SU-DHL-6 (cell line): ENCODE results near the gene C7orf33.
"Not testable (repeated sequence)": the region's sequence is repeated elsewhere in the genome, so short reads cannot be mapped to it uniquely, and the experiment has no call there.

ENCODE experiments used
- H2AFZ ChIP-seq: fragments of 200-600 bp; sonication (generic); 2 replicates; pipeline ENCODE4 v1.6.1; 2014; ENCODE audit warnings: low read depth, mild to moderate bottlenecking, moderate library complexity, mixed read lengths, antibody characterized with exemption, low read length; ENCODE audit not compliant: severe bottlenecking
- H3F3A ChIP-seq: fragments of 200-600 bp; shearing (Covaris generic); 2 replicates; pipeline ENCODE4 v1.6.0; 2016; ENCODE audit warnings: antibody characterized with exemption, mild to moderate bottlenecking; ENCODE audit not compliant: insufficient read depth
- H3K27ac ChIP-seq: fragments of 200-600 bp; sonication (generic); 2 replicates; pipeline ENCODE4 v1.5.1; 2016; ENCODE audit warnings: low read depth, mild to moderate bottlenecking, low read length, moderate library complexity, mixed read lengths
- H3K27me3 ChIP-seq: fragments of 200-600 bp; sonication (generic), shearing (Covaris generic); 2 replicates; pipeline ENCODE4 v1.6.0; 2014; ENCODE audit warnings: mild to moderate bottlenecking, low read length
- H3K36me3 ChIP-seq: fragments of 200-600 bp; sonication (generic); 2 replicates; pipeline ENCODE4 v1.6.1; 2014; ENCODE audit warnings: mild to moderate bottlenecking, low read length, mixed read lengths
- H3K4me2 ChIP-seq: fragments of 300-600, 200-600 bp; shearing (Covaris generic), sonication (generic); 2 replicates; pipeline ENCODE4 v1.6.0; 2014; ENCODE audit warnings: low read length, low read depth, mild to moderate bottlenecking; ENCODE audit not compliant: poor library complexity, severe bottlenecking
- H3K4me3 ChIP-seq: fragments of 200-600 bp; sonication (generic); 2 replicates; pipeline ENCODE4 v1.5.1; 2014; ENCODE audit warnings: antibody characterized with exemption, low read length, mild to moderate bottlenecking, mixed read lengths; ENCODE audit not compliant: insufficient read depth, poor library complexity, severe bottlenecking
- H3K79me2 ChIP-seq: fragments of 200-600 bp; sonication (generic); 2 replicates; pipeline ENCODE4 v1.6.1; 2014; ENCODE audit warnings: mild to moderate bottlenecking, low read length, moderate library complexity; ENCODE audit not compliant: insufficient read depth
- H3K9ac ChIP-seq: fragments of 200-600 bp; sonication (generic); 2 replicates; pipeline ENCODE4 v1.7.0; 2014; ENCODE audit warnings: mild to moderate bottlenecking, low read length
- H3K9me2 ChIP-seq: fragments of 200-600 bp; sonication (generic); replicated peaks from 2 replicates; pipeline ENCODE4 v1.6.1; 2014; ENCODE audit warnings: low read length; ENCODE audit not compliant: insufficient read depth
- H3K9me3 ChIP-seq: fragments of 200-600 bp; sonication (generic); 2 replicates; pipeline ENCODE4 v1.6.1; 2014; ENCODE audit warnings: low read length, mixed read lengths; ENCODE audit not compliant: insufficient read depth
- H4K20me1 ChIP-seq: fragments of 200-600 bp; sonication (generic); 2 replicates; pipeline ENCODE4 v1.6.1; 2014; ENCODE audit warnings: low read depth, mild to moderate bottlenecking, antibody characterized with exemption, low read length, moderate library complexity, mixed read lengths
- EZH2phosphoT487 ChIP-seq: fragments of 200-600 bp; sonication (generic), shearing (Covaris generic); conservative IDR thresholded peaks from 2 replicates; pipeline ENCODE4 v1.6.1; 2018; ENCODE audit warnings: mild to moderate bottlenecking, antibody characterized with exemption, low read length, moderate library complexity, mixed read lengths
- TF ChIP-seq, protein P1 (sequence below): fragments of 200-600 bp; sonication (generic); IDR thresholded peaks from one replicate; pipeline ENCODE4 v1.5.1; 2017; ENCODE audit warnings: antibody characterized with exemption, mild to moderate bottlenecking, low read length, moderate library complexity; ENCODE audit not compliant: insufficient read depth, poor library complexity, severe bottlenecking

C7orf33 gene

DNA sequence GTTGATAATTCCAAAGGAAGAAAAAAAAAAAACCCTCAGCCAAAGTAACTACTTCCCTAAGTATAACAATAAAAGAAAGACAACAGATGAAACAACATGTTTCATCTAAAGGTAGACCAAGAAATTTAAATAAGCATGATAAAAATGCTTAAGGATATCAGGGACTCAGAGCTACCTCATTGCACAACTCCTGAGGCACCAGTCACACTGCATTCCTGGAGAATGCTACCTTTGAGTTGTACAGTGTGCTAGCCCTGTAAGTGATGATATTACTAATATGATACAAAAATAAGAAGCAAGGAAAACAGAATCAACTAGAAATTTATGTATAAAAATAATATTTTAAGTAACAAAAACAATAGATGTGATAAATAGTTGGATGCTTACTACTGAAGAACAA is 29.5 kb upstream of the C7orf33 start:
- H3K79me2 ChIP-seq, result no peaks in the 10 kb centered on the region
- H3K9me2 ChIP-seq, result no peaks in the 10 kb centered on the region
- no peak overlapping the region for H3K27ac ChIP-seq
- H3K36me3 ChIP-seq, result no peaks in the 10 kb centered on the region
- H3K9ac ChIP-seq, result no peak overlapping the region
- no peaks in the 10 kb centered on the region for H4K20me1 ChIP-seq
- H3F3A ChIP-seq, result no peaks in the 10 kb centered on the region
- TF ChIP-seq, protein P1, sequence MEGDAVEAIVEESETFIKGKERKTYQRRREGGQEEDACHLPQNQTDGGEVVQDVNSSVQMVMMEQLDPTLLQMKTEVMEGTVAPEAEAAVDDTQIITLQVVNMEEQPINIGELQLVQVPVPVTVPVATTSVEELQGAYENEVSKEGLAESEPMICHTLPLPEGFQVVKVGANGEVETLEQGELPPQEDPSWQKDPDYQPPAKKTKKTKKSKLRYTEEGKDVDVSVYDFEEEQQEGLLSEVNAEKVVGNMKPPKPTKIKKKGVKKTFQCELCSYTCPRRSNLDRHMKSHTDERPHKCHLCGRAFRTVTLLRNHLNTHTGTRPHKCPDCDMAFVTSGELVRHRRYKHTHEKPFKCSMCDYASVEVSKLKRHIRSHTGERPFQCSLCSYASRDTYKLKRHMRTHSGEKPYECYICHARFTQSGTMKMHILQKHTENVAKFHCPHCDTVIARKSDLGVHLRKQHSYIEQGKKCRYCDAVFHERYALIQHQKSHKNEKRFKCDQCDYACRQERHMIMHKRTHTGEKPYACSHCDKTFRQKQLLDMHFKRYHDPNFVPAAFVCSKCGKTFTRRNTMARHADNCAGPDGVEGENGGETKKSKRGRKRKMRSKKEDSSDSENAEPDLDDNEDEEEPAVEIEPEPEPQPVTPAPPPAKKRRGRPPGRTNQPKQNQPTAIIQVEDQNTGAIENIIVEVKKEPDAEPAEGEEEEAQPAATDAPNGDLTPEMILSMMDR, result no peak
- TF ChIP-seq EZH2phosphoT487, result no peak
- no peaks in the 10 kb centered on the region for H3K27me3 ChIP-seq
- no peaks in the 10 kb centered on the region for H3K9me3 ChIP-seq
- no peak overlapping the region for H2AFZ ChIP-seq
- no peak overlapping the region for H3K4me2 ChIP-seq
- no peak overlapping the region for H3K4me3 ChIP-seq

DNA sequence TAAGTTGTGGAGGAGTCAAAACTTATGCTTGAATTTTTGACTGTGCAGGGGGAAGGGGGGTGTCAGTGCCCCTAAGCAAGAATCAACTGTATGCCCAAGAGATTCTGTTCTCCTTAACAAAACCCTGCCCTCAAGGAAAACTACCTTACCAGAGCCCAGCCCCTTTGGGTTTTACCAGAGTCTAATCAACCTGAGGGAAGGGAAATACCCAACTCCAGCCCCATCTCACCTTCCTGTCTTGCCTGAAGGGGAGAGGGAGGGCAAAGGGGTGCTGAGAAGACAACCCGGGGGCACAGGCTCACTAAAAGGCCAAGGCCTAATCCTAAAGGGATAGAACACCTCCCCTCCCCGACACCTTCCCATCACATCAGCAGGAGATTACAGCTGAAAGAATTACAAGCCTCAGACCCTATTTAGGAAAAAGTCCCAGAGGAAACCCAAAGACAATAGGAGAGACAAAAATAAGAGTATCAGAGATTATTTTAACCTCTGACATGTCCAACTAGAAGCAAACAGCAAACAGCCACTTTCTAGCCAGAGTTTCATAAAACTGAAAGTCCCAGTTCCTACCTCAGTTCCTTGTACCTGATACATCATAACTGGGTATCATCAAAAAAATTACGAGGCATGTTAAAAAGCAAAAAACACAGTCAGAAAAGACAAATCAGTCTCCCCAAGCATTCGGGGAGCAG is 26.8 kb upstream of the C7orf33 start:
- TF ChIP-seq, protein P1, result no peak
- TF ChIP-seq EZH2phosphoT487, result no peak
- Histone ChIP-seq H3K27ac (no peak overlapping the region), H3K9me2 (no peaks in the 10 kb centered on the region), H3F3A (no peaks in the 10 kb centered on the region), H3K9ac (no peak overlapping the region), H3K9me3 (no peaks in the 10 kb centered on the region), H4K20me1 (no peaks in the 10 kb centered on the region), H3K4me3 (no peak overlapping the region), H3K4me2 (no peak overlapping the region), H3K36me3 (no peaks in the 10 kb centered on the region), H2AFZ (no peak overlapping the region), H3K79me2 (no peaks in the 10 kb centered on the region), H3K27me3 (no peaks in the 10 kb centered on the region)

DNA sequence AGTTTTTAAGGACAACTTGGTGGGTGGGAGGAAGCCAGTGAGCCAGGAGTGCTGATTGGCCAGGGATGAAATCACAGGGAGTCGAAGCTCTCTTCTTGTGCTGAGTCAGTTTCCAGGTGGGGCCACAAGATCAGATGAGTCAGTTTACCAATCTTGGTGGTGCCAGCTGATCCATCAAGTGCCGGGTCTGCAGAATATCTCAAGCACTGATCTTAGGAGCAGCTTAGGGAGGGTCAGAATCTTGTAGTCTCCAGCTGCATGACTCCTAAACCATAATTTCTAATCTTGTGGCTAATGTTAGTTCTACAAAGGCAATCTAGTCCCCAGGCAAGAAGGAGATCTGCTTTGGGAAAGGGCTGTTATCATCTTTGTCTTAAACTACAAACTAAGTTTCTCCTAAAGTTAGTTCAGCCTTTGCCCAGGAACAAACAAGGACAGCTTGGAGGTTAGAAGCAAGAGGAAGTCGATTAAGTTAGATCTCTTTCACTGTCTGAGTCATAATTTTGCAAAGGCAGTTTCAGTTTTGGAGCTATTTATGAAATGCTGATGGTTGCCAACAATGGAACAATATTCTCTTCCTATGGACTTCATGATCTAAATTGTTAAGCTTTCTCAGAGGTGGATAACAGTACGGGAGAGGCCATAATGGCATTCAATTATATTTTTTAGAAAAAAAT is 26.2 kb upstream of the C7orf33 start:
- not testable (repeated sequence) for H2AFZ ChIP-seq, H3K4me2 ChIP-seq, H3K79me2 ChIP-seq, H3K9ac ChIP-seq, H3K9me2 ChIP-seq, H3K27ac ChIP-seq, H3K4me3 ChIP-seq, H4K20me1 ChIP-seq, H3K9me3 ChIP-seq, H3K27me3 ChIP-seq, H3K36me3 ChIP-seq, H3F3A ChIP-seq

DNA sequence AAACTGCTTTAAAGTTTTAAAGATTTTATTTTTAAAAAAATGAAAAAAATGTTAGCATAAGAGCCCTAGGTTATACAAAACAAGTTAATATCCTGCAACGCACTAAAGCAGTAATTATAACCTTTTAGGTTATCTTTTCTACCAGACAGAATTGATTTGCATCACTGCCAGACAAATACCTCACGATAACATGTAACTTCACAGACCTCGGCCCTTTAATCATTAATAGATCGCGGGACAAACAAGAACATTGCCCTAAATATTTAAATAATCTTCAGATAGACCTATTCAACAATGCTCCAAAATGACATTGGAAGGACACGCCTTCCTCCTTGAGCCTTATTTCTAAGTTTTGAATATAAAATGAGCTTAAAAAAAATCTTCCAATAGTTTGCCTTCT is 23.8 kb upstream of the C7orf33 start:
- no peaks in the 10 kb centered on the region for H3K27me3 ChIP-seq
- no peaks in the 10 kb centered on the region for H3K36me3 ChIP-seq
- H3K4me2 ChIP-seq, result no peak overlapping the region

More for the DNA sequence above, 23.8 kb upstream of the C7orf33 start:
- no peak overlapping the region for H3K9ac ChIP-seq
- TF ChIP-seq EZH2phosphoT487, result no peak
- TF ChIP-seq, protein P1, result no peak
- no peaks in the 10 kb centered on the region for H3K79me2 ChIP-seq
- H3K9me3 ChIP-seq, result no peaks in the 10 kb centered on the region
- H2AFZ ChIP-seq, result no peak overlapping the region
- no peak overlapping the region for H3K4me3 ChIP-seq
- no peaks in the 10 kb centered on the region for H3F3A ChIP-seq
- H4K20me1 ChIP-seq, result no peaks in the 10 kb centered on the region
- H3K9me2 ChIP-seq, result no peaks in the 10 kb centered on the region
- no peak overlapping the region for H3K27ac ChIP-seq
